LNCaP clone FGC (cell line): ENCODE measurements around the gene GMPR.

Experiments
- DNase-seq: peaks from one replicate; pipeline ENCODE4 v3.0.0-alpha.2; 2011; ENCODE audit warnings: low read depth
- H3K4me3 ChIP-seq: 2 replicates; pipeline ENCODE4 v1.5.1; 2011; ENCODE audit warnings: mild to moderate bottlenecking, low read depth, low read length, control low read depth
- TF ChIP-seq, protein P1 (sequence below): IDR thresholded peaks from 2 replicates; pipeline ENCODE4 v1.5.1; 2012; ENCODE audit warnings: mild to moderate bottlenecking; ENCODE audit not compliant: control insufficient read depth, insufficient read depth; ENCODE audit errors: extremely low read depth

GMPR gene

DNA sequence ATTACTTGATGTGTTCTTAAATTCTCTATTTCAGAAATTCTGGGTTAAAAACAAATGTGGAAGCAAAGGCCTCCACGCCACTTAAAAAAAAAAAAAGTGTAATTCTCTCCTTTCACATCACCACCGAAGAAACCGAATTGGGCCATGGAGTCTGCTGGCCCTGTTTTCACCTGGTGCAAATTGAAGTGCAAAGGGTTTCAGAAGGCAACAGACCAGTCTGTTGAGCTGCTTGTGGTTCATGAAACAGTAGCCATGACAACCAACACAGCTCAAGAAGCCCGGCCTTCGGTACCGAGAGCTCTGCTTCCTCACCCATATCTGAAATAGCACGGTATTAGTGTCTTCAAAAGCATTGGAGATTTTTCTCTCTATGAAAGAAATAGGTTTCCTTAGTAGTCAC lies 63.1 kb downstream of the GMPR start:
- DNase-seq, result no peak
- no peak overlapping the region for H3K4me3 ChIP-seq
- TF ChIP-seq, protein P1, sequence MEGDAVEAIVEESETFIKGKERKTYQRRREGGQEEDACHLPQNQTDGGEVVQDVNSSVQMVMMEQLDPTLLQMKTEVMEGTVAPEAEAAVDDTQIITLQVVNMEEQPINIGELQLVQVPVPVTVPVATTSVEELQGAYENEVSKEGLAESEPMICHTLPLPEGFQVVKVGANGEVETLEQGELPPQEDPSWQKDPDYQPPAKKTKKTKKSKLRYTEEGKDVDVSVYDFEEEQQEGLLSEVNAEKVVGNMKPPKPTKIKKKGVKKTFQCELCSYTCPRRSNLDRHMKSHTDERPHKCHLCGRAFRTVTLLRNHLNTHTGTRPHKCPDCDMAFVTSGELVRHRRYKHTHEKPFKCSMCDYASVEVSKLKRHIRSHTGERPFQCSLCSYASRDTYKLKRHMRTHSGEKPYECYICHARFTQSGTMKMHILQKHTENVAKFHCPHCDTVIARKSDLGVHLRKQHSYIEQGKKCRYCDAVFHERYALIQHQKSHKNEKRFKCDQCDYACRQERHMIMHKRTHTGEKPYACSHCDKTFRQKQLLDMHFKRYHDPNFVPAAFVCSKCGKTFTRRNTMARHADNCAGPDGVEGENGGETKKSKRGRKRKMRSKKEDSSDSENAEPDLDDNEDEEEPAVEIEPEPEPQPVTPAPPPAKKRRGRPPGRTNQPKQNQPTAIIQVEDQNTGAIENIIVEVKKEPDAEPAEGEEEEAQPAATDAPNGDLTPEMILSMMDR, result no peak

DNA sequence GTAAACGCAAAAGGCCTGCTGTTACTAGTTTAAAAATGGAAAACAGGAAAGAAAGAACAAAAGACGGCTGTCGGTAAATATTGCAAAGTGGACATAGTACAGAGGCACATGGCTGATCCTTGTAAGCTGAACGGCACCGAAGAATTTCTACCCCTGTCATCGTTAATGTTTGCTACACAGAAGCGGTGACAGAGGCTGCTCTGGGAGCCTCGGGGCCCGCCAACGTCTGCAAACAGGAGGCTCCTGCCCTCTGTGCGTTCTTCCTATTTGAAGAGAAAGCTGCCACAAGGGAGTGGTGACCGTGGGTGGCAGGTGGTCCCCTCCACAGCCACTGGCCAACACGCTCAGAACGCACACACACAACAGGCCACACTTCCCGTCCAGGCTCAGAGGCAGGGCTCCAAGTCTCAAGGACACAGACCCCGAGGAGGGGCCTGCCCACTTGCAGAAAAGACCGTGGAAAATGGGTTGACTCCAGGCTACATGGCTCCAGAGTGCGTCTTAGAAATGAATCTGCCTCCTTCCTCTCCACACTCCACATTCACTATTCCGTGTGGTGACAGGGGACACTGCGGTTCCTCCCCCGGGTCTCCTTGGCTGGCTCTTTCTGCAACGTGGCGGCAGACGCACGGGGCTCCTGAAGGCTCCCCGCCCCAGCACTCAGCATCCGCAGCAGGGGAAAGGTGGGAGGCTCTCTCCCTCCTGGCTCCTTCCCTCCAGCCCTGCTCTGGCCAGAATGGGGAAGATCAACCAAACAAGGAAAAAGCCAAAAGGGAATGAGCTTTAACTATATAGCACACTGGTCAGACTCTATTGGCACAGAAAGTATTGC lies 64.5 kb downstream of the GMPR start:
- no peak for DNase-seq
- H3K4me3 ChIP-seq, result no peak overlapping the region
- TF ChIP-seq, protein P1, result no peak

DNA sequence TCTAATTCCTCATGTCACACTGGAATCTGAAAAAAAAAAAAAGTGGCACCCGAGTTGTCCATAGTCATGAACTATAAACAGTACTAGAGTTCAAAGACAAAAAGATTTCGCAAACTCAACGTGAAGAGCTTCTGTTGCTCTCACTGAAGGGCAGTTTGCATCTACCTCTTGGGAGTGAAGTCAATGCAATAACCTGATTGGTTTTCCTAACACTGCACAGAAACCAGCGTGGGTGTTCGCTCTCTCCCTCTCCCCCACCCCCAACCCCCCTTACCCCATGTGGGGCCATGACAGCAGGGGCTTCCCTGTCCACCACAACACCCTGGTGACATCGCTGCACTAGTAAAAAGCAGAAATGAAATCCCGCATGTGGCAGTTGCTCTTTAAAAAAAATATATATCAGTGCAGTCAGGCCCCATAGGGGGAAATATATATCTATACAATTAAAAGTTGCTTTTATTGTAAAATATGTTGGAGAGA lies 66.9 kb downstream of the GMPR start:
- DNase-seq, result no peak
- H3K4me3 ChIP-seq, result no peak overlapping the region

DNA sequence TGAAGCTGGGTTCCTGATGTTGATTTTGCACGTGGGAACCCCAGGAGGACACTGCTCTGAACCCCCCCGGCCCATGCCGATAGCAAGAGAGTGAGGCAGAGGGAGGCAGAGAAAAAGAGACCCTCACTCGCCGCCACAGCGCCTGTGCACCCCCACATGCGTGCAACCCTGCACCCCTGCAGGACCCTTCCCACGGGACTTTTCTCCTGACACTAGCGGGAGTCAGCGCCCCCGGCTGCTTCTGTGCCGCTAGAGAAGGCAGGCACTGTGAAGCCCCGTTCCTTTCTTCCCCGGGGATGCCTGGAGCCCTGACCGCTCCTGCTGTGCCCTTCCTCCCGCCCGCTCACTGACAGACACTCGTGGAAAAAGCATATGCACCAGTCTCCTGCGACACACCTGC lies 67.4 kb downstream of the GMPR start:
- TF ChIP-seq, protein P1, result no peak
- DNase-seq, result no peak
- H3K4me3 ChIP-seq, result no peak overlapping the region

More for the DNA sequence above, 66.9 kb downstream of the GMPR start:
- TF ChIP-seq, protein P1, result no peak

DNA sequence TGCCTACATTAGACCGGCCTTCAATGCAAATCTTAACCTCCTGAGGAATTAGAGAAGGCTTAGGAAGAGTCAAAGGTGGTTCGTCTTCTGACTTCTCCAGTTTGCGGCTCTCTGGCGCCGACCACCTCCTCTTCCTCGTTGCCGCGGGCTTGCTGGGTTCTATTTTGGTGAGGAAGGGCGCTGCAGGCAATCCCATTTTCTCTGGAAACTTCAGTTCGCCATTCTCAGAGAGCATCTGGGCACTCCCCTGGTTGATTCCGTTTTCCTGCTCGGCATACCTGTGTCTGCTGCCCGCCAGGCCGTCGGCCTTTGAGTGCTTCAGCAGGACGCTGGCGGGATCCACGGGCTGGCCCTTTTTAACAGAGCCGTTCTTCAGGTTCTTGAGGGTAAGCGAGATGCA lies 67.9 kb downstream of the GMPR start:
- no peak for DNase-seq
- no peak overlapping the region for H3K4me3 ChIP-seq
- TF ChIP-seq, protein P1, result no peak

DNA sequence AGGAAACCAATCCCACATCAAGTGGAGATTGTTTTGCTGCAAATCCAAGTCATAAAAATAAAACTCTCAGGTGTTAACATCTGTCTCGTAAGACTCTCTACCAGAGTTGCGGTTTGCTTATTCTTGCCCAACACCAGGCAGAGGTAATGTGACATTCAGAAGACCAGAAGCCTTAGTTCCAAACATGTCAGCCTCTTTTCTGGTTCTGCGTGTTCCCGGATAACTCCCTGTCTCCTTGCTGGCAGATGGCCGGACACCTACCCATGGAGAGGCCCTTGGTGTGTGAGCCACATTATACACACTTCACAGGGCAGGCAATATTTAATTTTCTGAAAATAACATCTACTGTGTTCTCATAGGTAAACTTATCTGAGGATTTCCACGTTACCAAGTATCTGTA lies 73.4 kb downstream of the GMPR start:
- TF ChIP-seq, protein P1, result no peak
- no peak overlapping the region for H3K4me3 ChIP-seq
- DNase-seq, result no peak

DNA sequence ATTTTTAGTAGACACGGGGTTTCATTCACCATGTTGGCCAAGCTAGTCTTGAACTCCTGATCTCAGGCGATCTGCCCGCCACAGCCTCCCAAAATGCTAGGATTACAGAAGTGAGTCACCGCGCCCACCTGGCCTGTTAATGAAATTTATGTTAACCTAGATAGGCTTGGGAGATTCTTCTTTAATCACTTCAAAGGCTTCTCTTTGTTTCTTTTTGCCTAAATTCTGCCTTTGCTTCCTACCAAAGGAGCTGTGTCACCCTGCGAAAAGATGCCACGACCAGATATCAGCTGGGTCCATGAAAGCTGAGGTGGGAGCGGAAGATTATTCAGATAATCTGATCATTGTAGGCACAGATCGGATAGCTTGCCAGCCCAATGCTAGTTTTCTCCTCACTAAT lies 75.3 kb downstream of the GMPR start:
- TF ChIP-seq, protein P1, result no peak
- no peak for DNase-seq
- no peak overlapping the region for H3K4me3 ChIP-seq
